PC-9 (cell line): ENCODE data around the gene SH3GL3. TPM values are rescaled to one million over a fixed set of nuclear protein-coding genes. Genes with fewer than 3 reads are reported as not detected.

Source experiments
- BruUV-seq: library from RNA; stranded (reverse); fragments of 400-500 nt; replicated peaks from 2 replicates; lab custom pipeline; 2021; lab: Mats Ljungman, UMichigan
- CTCF ChIA-PET: fragments of 300-600 bp; sonication (Branson Sonifier 250); formaldehyde crosslinking; loops from one replicate; lab custom pipeline; 2022; ENCODE audit warnings: antibody characterized with exemption; lab: Charles Lee
- POLR2A ChIA-PET: fragments of 300-600 bp; sonication (Branson Sonifier 250); formaldehyde crosslinking; loops from one replicate; lab custom pipeline; 2022; ENCODE audit warnings: antibody characterized with exemption; ENCODE audit not compliant: unreplicated experiment; lab: Charles Lee
- DNase-seq, 2 experiments: peaks; one replicate each; pipeline versions ENCODE4 v3.0.0 to v3.0.0-alpha.2; 2015 to 2022; ENCODE audit warnings: mixed read lengths in 1 of 2
- H2AFZ ChIP-seq: fragments of 200-600 bp; sonication (generic); 2 replicates; pipeline ENCODE4 v1.8.1; 2017; ENCODE audit warnings: antibody characterized with exemption
- H3F3A ChIP-seq: fragments of 200-600 bp; sonication (generic); 2 replicates; pipeline ENCODE4 v1.8.1; 2017; ENCODE audit warnings: antibody characterized with exemption, mild to moderate bottlenecking, low read depth; ENCODE audit not compliant: insufficient read depth
- H3K27ac ChIP-seq: fragments of 200-600 bp; sonication (generic); 2 replicates; pipeline ENCODE4 v1.6.1; 2016; ENCODE audit warnings: mixed run types
- H3K27me3 ChIP-seq: fragments of 200-600 bp; sonication (generic); 2 replicates; pipeline ENCODE4 v1.6.1; 2016; ENCODE audit warnings: low read depth, mixed run types; ENCODE audit not compliant: insufficient read depth
- H3K36me3 ChIP-seq: fragments of 200-600 bp; sonication (generic); 2 replicates; pipeline ENCODE4 v1.6.1; 2016; ENCODE audit warnings: low read depth, mixed run types
- H3K4me1 ChIP-seq: fragments of 200-600 bp; sonication (generic); replicated peaks from 2 replicates; pipeline ENCODE4 v1.6.1; 2016; ENCODE audit warnings: mixed run types; ENCODE audit not compliant: insufficient read depth
- H3K4me2 ChIP-seq: fragments of 200-600 bp; sonication (generic); 2 replicates; pipeline ENCODE4 v1.6.1; 2017; ENCODE audit warnings: mixed run types
- H3K4me3 ChIP-seq: fragments of 200-600 bp; sonication (generic); 2 replicates; pipeline ENCODE4 v1.6.1; 2016; ENCODE audit warnings: mixed run types
- H3K79me2 ChIP-seq: fragments of 200-600 bp; sonication (generic); 2 replicates; pipeline ENCODE4 v1.6.1; 2017; ENCODE audit warnings: low read depth, mixed run types
- H3K9me2 ChIP-seq: fragments of 200-600 bp; sonication (generic); 2 replicates; pipeline ENCODE4 v1.8.1; 2017; ENCODE audit warnings: mild to moderate bottlenecking; ENCODE audit not compliant: insufficient read depth
- H3K9me3 ChIP-seq: fragments of 200-600 bp; sonication (generic); 2 replicates; pipeline ENCODE4 v1.8.1; 2016; ENCODE audit warnings: low read depth; ENCODE audit not compliant: insufficient read depth
- H4K20me1 ChIP-seq: fragments of 200-600 bp; sonication (generic); 2 replicates; pipeline ENCODE4 v1.8.1; 2017; ENCODE audit not compliant: insufficient read depth
- CTCF ChIP-seq: fragments of 200-600 bp; sonication (generic); conservative IDR thresholded peaks from 2 replicates; pipeline ENCODE4 v1.6.1; 2017; ENCODE audit warnings: mixed run types, antibody characterized with exemption, mild to moderate bottlenecking, moderate library complexity
- EZH2 ChIP-seq: fragments of 200-600 bp; sonication (generic); IDR thresholded peaks from 2 replicates; pipeline ENCODE4 v1.8.0; 2017; ENCODE audit warnings: antibody characterized with exemption, low read depth
- intact Hi-C: fragments of 100-400 bp; cut with micrococcal nuclease; formaldehyde crosslinking; loops from one replicate; pipeline ENCODE4 v1.10.0; 2022; ENCODE audit not compliant: unreplicated experiment
- total RNA-seq: library from RNA; stranded (reverse); gene quantifications from 2 replicates; pipeline ENCODE4 v1.2.3, GENCODE V29; 2021

The SH3GL3 gene
- total RNA-seq, 1 experiment from 2014 or later: 0.22 TPM

DNA sequence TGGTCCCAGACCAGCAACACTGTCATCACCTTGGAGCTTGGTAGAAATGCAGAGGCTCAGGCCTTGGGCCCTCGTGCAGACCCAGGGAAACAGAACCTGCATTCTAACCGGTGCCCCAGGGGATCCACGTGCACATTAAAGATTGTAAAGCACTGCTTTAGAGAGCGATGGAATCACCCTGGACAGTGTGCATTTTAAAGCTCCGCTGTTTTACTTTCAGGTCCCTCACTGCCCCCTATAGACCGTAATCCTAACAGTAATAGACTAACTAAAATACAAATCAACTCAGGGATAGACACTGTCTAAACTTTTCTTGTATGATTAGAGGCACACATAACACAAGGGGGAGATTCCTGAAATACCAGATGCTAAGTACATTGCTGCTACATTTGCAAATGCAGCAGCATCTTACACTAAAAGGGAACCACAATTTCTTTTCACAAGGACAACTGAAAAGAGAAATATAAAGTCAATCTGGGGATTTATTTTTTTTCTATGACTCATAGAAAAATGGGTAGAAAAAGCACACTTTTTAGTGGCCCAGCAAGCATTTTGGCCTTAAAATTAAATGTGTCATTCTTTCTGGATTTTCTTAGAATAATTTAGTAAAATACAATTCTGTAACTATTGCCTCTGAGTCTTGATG is 10.5 kb upstream of the SH3GL3 start:
- Histone ChIP-seq H3K27me3 (no peaks in the 10 kb centered on the region), H3K27ac (no peak overlapping the region), H3K9me2 (no peaks in the 10 kb centered on the region), H3K4me1 (no peaks in the 10 kb centered on the region), H3K4me3 (no peak overlapping the region), H3K9me3 (no peaks in the 10 kb centered on the region), H2AFZ (no peak overlapping the region), H3K36me3 (no peaks in the 10 kb centered on the region), H3K4me2 (no peak overlapping the region), H4K20me1 (no peaks in the 10 kb centered on the region), H3K79me2 (no peaks in the 10 kb centered on the region), H3F3A (no peaks in the 10 kb centered on the region)
- ChIA-PET CTCF (interaction anchor here (0.7 to 2.8 kb wide), 4 partner anchors 56 to 188 kb away, joined by 3 to 35 read pairs (median 8); no protein-coding TSS in a partner anchor), POLR2A (no interaction called here)
- DNase-seq: no peak
- BruUV-seq: no TSS peak
- TF ChIP-seq CTCF: peak; percentile 59
- TF ChIP-seq EZH2: no peak
- intact Hi-C loops: loop anchor here (2.0 to 10.0 kb wide), 2 partner anchors 426 to 598 kb away; partner anchors contain the start of gene C15orf40

DNA sequence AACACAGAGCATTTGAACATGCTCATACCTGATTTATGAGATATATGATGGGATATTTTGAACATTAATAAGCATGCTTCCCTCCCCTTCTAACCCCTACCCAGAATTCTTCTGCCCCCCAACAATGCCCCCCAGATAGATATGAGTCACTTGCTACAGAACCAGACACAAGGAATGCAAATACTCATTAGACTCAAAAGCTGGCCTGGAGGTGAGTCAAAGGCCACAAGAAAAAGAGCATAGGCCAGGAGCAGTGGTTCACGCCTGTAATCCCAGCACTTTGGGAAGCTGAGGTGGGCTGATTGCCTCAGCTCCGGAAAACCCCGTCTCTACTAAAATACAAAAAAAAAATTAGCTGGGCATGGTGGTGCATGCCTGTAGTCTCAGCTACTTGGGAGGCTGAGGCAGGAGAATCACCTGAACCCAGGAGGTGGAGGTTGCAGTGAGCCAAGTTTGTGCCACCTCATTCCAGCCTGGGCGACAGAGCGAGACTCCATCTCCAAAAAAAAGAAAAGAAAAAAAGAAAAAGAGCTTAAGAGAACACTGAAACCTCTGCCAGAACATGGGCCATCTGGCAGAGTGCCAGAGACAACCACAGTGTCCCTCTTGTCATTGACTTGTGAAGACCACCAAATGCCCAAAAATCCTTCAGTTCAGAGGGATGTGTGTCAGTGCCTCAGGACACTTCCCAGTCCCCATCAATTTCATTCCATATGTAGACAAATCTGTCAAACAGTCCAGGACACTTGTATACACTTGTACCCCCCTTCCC is 3.9 kb upstream of the SH3GL3 start:
- no peak overlapping the region; the same call in 1 of the 2 replicates for H2AFZ ChIP-seq
- no peak overlapping the region for H3K4me2 ChIP-seq
- H3K4me3 ChIP-seq: no peak overlapping the region
- CTCF ChIA-PET: no interaction called here
- H3K27me3 ChIP-seq: no peaks in the 10 kb centered on the region
- no peaks in the 10 kb centered on the region for H3K79me2 ChIP-seq
- TF ChIP-seq EZH2 (no peak), CTCF (no peak)
- POLR2A ChIA-PET: no interaction called here
- no peaks in the 10 kb centered on the region for H3K9me2 ChIP-seq
- no peaks in the 10 kb centered on the region for H3K4me1 ChIP-seq
- H3F3A ChIP-seq: no peaks in the 10 kb centered on the region
- no peaks in the 10 kb centered on the region for H4K20me1 ChIP-seq
- no peak for DNase-seq
- H3K27ac ChIP-seq: no peak overlapping the region
- no peaks in the 10 kb centered on the region for H3K36me3 ChIP-seq
- no TSS peak for BruUV-seq
- intact Hi-C loops: no loop called here
- H3K9me3 ChIP-seq: no peaks in the 10 kb centered on the region

DNA sequence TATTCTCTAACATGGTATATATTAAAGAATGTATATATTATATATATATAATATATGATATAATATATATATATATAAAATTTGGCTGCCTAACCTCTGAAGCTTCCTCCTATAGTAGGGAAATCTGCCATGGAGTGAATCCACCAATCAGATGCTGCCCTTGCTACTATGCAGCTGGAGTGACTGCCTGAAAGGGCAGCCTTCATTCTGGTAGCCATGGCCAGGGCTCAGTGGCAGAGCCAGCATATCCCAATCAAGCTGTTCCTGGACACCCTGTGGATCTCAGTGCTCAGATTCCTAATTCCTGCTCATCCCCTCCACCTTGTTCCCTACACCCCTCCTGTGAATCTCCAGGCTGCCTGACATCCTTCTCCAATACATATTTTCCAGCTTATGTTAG is 2.2 kb upstream of the SH3GL3 start:
- no peak for TF ChIP-seq EZH2
- TF ChIP-seq CTCF: no peak
- H3K4me3 ChIP-seq: no peak overlapping the region
- CTCF ChIA-PET: no interaction called here
- no TSS peak for BruUV-seq
- H3K79me2 ChIP-seq: no peaks in the 10 kb centered on the region
- DNase-seq: no peak
- H4K20me1 ChIP-seq: no peaks in the 10 kb centered on the region
- no peak overlapping the region for H3K27ac ChIP-seq
- intact Hi-C loops: no loop called here
- no peaks in the 10 kb centered on the region for H3K9me2 ChIP-seq
- H3K4me2 ChIP-seq: no peak overlapping the region
- H3K27me3 ChIP-seq: 0 out of 2 replicates have a peak, but pooled peaks cover under 1% of the 10 kb centered on the region
- H3K4me1 ChIP-seq: no peaks in the 10 kb centered on the region
- no peaks in the 10 kb centered on the region for H3K9me3 ChIP-seq
- POLR2A ChIA-PET: no interaction called here
- no peak overlapping the region for H2AFZ ChIP-seq
- H3F3A ChIP-seq: no peaks in the 10 kb centered on the region
- H3K36me3 ChIP-seq: no peaks in the 10 kb centered on the region
